Activated naive CD4-positive, alpha-beta T cell treated with Interleukin-2 at 50 U/mL for 16 hours (primary cell): ENCODE results near the gene OXCT2.

Source experiments
- DNase-seq: peaks from one replicate; pipeline ENCODE4 v3.0.0-alpha.2; 2020

Gene OXCT2

DNA sequence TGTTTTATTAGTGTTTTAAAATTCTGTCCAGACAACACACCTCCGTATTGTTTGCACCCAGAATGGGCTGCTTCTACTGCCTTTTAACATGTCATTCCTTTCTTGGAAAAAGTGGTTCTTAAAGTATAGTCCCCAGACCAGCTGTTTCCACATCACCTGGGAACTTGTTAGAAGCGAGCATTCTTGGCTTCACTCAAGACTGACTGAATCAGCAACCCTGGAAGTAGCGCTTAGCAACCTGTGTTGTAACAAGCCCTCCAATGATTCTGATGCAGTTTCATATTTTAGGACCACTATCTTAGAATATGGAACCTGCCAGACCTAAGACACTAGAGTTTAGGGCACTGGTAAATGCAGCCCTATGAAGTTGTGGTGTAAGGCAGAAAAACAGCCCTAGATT lies 38.4 kb downstream of the OXCT2 start:
- no peak for DNase-seq

DNA sequence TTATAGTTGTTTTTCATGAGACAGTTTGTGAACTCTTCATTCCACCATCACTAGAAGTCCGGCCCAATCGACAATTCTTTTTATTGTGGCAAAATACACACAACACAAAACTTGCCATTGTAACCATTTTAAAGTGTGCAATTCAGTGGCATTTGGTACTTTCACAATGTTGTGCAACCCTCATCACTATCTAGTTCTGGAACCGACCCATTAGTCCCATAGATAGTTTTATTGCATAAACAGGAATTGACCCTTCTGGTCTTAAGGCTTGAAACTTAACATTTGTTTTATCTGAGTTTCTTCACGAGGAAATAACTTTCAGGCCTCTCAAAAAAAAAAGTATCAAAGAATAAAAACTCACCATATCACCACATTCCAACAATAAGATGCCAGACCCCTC lies 41.3 kb downstream of the OXCT2 start:
- DNase-seq, result no peak

- DNase-seq, result no peak
Measured at GRCh38 chr1:39729030-39729429, 42.1 kb downstream of the OXCT2 start.

GRCh38 chr1:39727932-39728317 lies 43.2 kb downstream of the OXCT2 start:
- no peak for DNase-seq

GRCh38 chr1:39727221-39727931 lies 43.8 kb downstream of the OXCT2 start:
- no peak for DNase-seq

GRCh38 chr1:39726600-39726999 lies 44.5 kb downstream of the OXCT2 start:
- DNase-seq, result no peak

- DNase-seq, result no peak
Measured at GRCh38 chr1:39722495-39722894, 48.7 kb downstream of the OXCT2 start.

DNA sequence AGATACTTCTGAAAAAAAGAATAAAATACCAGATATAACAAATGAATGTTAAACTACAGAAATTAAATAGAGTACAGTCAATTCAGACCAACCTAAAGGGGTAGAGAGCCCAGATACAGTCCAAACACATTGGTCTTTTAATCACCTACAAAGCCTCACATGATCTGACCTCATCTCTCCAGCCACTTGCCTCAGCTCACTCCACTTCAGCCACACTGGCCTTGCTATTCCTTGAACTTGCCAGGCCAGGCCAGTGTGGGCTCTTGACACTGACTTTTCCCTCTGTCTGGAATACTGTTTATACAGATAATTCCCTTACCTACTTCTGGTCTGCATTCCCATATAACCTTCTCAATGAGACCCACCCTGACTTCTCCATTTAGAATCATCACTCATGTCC lies 49.5 kb downstream of the OXCT2 start:
- no peak for DNase-seq

DNA sequence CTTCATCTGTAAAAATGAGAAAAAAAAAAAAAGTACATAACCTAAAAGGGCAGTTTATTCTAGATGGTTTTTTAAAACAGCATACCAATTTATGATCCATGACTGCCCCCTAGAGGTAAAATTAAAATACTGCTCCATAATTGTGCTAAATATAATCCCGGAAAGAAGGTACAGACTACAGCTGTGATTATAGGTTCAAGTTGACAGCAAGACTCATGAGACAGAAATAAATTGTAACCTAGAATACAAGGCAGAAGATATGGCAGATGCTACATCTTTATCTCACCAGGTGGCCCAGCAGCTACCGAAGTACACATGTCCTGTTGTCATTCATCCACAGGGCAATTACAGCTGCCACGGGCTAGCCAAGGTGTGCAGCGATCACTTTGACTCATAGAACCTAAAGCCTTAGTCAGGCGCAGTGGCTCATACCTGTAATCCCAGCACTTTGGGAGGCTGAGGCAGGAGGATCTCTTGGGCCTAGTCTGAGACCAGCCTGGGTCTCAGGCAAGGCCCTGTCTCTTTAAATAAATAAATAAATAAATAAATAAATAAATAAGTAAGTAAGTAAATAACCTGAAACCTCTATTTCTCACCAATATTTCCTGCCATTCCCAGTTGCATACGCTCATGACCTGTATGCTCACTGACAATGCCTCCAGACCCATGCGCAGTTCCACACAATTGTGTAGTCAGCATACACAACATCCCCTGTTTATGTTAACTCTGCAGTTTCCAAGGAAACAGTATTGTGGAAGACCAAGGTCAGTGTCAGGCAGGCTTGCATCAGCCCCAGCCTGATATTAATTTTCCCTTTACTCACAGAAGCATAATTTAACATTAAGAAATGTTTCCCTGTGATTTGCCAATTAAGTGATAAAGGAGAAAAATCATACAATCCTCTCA lies 50.8 kb downstream of the OXCT2 start:
- DNase-seq, result no peak
